ENCODE measurements around the gene CCZ1.
"Not testable (repeated sequence)": the region's sequence is repeated elsewhere in the genome, so short reads cannot be mapped to it uniquely, and the experiment has no call there.

The CCZ1 gene

GRCh38 chr7:5898480-5899224 is at the start of gene CCZ1:
Gene CCZ1, plus strand, starts transcription at chr7:5898733. Its CDS starts 67 bp downstream, at chr7:5898800.
- H3K9me3 ChIP-seq (ENCODE audit: control insufficient read depth, insufficient read depth, low read length); H3K36me3 ChIP-seq (ENCODE audit: insufficient read depth, low read length); H3K4me1 ChIP-seq (ENCODE audit: insufficient read depth, low read length): not testable (repeated sequence)
- peak within 1 kb of the TSS; percentile 28; the same call in 1 of the 2 replicates for H3K9ac ChIP-seq (ENCODE audit: low read depth, low read length)

- Histone ChIP-seq H3K4me1 (ENCODE audit: insufficient read depth, low read length) (no peaks in the 10 kb centered on the region), H3K9me3 (ENCODE audit: control insufficient read depth, insufficient read depth, low read length) (no peaks in the 10 kb centered on the region), H3K9ac (ENCODE audit: low read depth, low read length) (no peak overlapping the region), H3K36me3 (ENCODE audit: insufficient read depth, low read length) (no peaks in the 10 kb centered on the region)
Measured at GRCh38 chr7:5850944-5851343, 47.6 kb upstream of the CCZ1 start.

GRCh38 chr7:5854738-5855137 is 43.8 kb upstream of the CCZ1 start:
- H3K9ac ChIP-seq (ENCODE audit: low read depth, low read length), result no peak overlapping the region
- no peaks in the 10 kb centered on the region for H3K4me1 ChIP-seq (ENCODE audit: insufficient read depth, low read length)
- H3K9me3 ChIP-seq (ENCODE audit: control insufficient read depth, insufficient read depth, low read length), result no peaks in the 10 kb centered on the region
- H3K36me3 ChIP-seq (ENCODE audit: insufficient read depth, low read length), result no peaks in the 10 kb centered on the region

GRCh38 chr7:5857041-5857575 is 41.4 kb upstream of the CCZ1 start:
- H3K36me3 ChIP-seq (ENCODE audit: insufficient read depth, low read length); H3K4me1 ChIP-seq (ENCODE audit: insufficient read depth, low read length); H3K9me3 ChIP-seq (ENCODE audit: control insufficient read depth, insufficient read depth, low read length); H3K9ac ChIP-seq (ENCODE audit: low read depth, low read length): not testable (repeated sequence)

- not testable (repeated sequence) for H3K36me3 ChIP-seq (ENCODE audit: insufficient read depth, low read length); H3K9me3 ChIP-seq (ENCODE audit: control insufficient read depth, insufficient read depth, low read length); H3K9ac ChIP-seq (ENCODE audit: low read depth, low read length); H3K4me1 ChIP-seq (ENCODE audit: insufficient read depth, low read length)
Measured at GRCh38 chr7:5858494-5858893, 40.0 kb upstream of the CCZ1 start.

GRCh38 chr7:5861281-5861680 is 37.3 kb upstream of the CCZ1 start:
- H3K36me3 ChIP-seq (ENCODE audit: insufficient read depth, low read length); H3K9ac ChIP-seq (ENCODE audit: low read depth, low read length); H3K4me1 ChIP-seq (ENCODE audit: insufficient read depth, low read length); H3K9me3 ChIP-seq (ENCODE audit: control insufficient read depth, insufficient read depth, low read length): not testable (repeated sequence)

- not testable (repeated sequence) for H3K9me3 ChIP-seq (ENCODE audit: control insufficient read depth, insufficient read depth, low read length); H3K36me3 ChIP-seq (ENCODE audit: insufficient read depth, low read length); H3K9ac ChIP-seq (ENCODE audit: low read depth, low read length); H3K4me1 ChIP-seq (ENCODE audit: insufficient read depth, low read length)
Measured at GRCh38 chr7:5862753-5863366, 35.7 kb upstream of the CCZ1 start.

- H3K36me3 ChIP-seq (ENCODE audit: insufficient read depth, low read length); H3K9ac ChIP-seq (ENCODE audit: low read depth, low read length); H3K4me1 ChIP-seq (ENCODE audit: insufficient read depth, low read length); H3K9me3 ChIP-seq (ENCODE audit: control insufficient read depth, insufficient read depth, low read length): not testable (repeated sequence)
Measured at GRCh38 chr7:5865279-5865931, 33.1 kb upstream of the CCZ1 start.

GRCh38 chr7:5867060-5867459 is 31.5 kb upstream of the CCZ1 start:
- Histone ChIP-seq H3K36me3 (ENCODE audit: insufficient read depth, low read length) (no peaks in the 10 kb centered on the region), H3K4me1 (ENCODE audit: insufficient read depth, low read length) (0 out of 2 replicates have a peak, but pooled peaks cover 3% of the 10 kb centered on the region)

GRCh38 chr7:5868928-5869341 is 29.6 kb upstream of the CCZ1 start:
- H3K9me3 ChIP-seq (ENCODE audit: control insufficient read depth, insufficient read depth, low read length); H3K4me1 ChIP-seq (ENCODE audit: insufficient read depth, low read length): not testable (repeated sequence)

More at GRCh38 chr7:5867060-5867459, 31.5 kb upstream of the CCZ1 start:
- Histone ChIP-seq H3K9me3 (ENCODE audit: control insufficient read depth, insufficient read depth, low read length) (no peaks in the 10 kb centered on the region), H3K9ac (ENCODE audit: low read depth, low read length) (no peak overlapping the region)

GRCh38 chr7:5869691-5870090 is 28.8 kb upstream of the CCZ1 start:
- H3K9ac ChIP-seq (ENCODE audit: low read depth, low read length), result no peak overlapping the region
- H3K4me1 ChIP-seq (ENCODE audit: insufficient read depth, low read length), result 0 out of 2 replicates have a peak, but pooled peaks cover 7% of the 10 kb centered on the region
- H3K36me3 ChIP-seq (ENCODE audit: insufficient read depth, low read length), result no peaks in the 10 kb centered on the region
- no peaks in the 10 kb centered on the region for H3K9me3 ChIP-seq (ENCODE audit: control insufficient read depth, insufficient read depth, low read length)

More at GRCh38 chr7:5868928-5869341, 29.6 kb upstream of the CCZ1 start:
- not testable (repeated sequence) for H3K36me3 ChIP-seq (ENCODE audit: insufficient read depth, low read length); H3K9ac ChIP-seq (ENCODE audit: low read depth, low read length)

- no peaks in the 10 kb centered on the region for H3K36me3 ChIP-seq (ENCODE audit: insufficient read depth, low read length)
Measured at GRCh38 chr7:5870311-5870710, 28.2 kb upstream of the CCZ1 start.

GRCh38 chr7:5872326-5872725 is 26.2 kb upstream of the CCZ1 start:
- 0 out of 2 replicates have a peak, but pooled peaks cover 7% of the 10 kb centered on the region for H3K4me1 ChIP-seq (ENCODE audit: insufficient read depth, low read length)
- no peaks in the 10 kb centered on the region for H3K36me3 ChIP-seq (ENCODE audit: insufficient read depth, low read length)
- no peak overlapping the region for H3K9ac ChIP-seq (ENCODE audit: low read depth, low read length)
- H3K9me3 ChIP-seq (ENCODE audit: control insufficient read depth, insufficient read depth, low read length), result no peaks in the 10 kb centered on the region

More at GRCh38 chr7:5870311-5870710, 28.2 kb upstream of the CCZ1 start:
- H3K4me1 ChIP-seq (ENCODE audit: insufficient read depth, low read length), result 0 out of 2 replicates have a peak, but pooled peaks cover 7% of the 10 kb centered on the region
- no peak overlapping the region for H3K9ac ChIP-seq (ENCODE audit: low read depth, low read length)
- no peaks in the 10 kb centered on the region for H3K9me3 ChIP-seq (ENCODE audit: control insufficient read depth, insufficient read depth, low read length)

- not testable (repeated sequence) for H3K36me3 ChIP-seq (ENCODE audit: insufficient read depth, low read length); H3K9me3 ChIP-seq (ENCODE audit: control insufficient read depth, insufficient read depth, low read length); H3K4me1 ChIP-seq (ENCODE audit: insufficient read depth, low read length); H3K9ac ChIP-seq (ENCODE audit: low read depth, low read length)
Measured at GRCh38 chr7:5879591-5879990, 18.9 kb upstream of the CCZ1 start.
